DND-41 (cell line): Measurements from ENCODE around the gene OR2K2.

Experiments used
- ATAC-seq: fragments of 200-7000 bp; cut with Tn5 transposase; 3 replicates; pipeline ENCODE4 v1.9.1; 2021; ENCODE audit warnings: low read depth; ENCODE audit not compliant: insufficient read depth
- DNase-seq: peaks from one replicate; pipeline ENCODE4 v3.0.0-alpha.2; 2020
- H2AFZ ChIP-seq: 2 replicates; pipeline ENCODE4 v1.6.0; 2012; ENCODE audit warnings: low read depth, low read length
- H3K27ac ChIP-seq: 2 replicates; pipeline ENCODE4 v1.5.1; 2012; ENCODE audit warnings: low read length, inconsistent platforms
- H3K27me3 ChIP-seq: fragments of 200-600 bp; sonication (generic); 2 replicates; pipeline ENCODE4 v1.6.0; 2012; ENCODE audit warnings: low read length, mild to moderate bottlenecking, inconsistent platforms; ENCODE audit not compliant: insufficient read depth, poor library complexity
- H3K36me3 ChIP-seq: 2 replicates; pipeline ENCODE4 v1.5.1; 2012; ENCODE audit warnings: low read length, inconsistent platforms; ENCODE audit not compliant: insufficient read depth
- H3K4me1 ChIP-seq: 2 replicates; pipeline ENCODE4 v1.5.1; 2012; ENCODE audit warnings: mild to moderate bottlenecking, low read length; ENCODE audit not compliant: insufficient read depth
- H3K4me2 ChIP-seq: 2 replicates; pipeline ENCODE4 v1.6.0; 2012; ENCODE audit warnings: mild to moderate bottlenecking, moderate library complexity, low read length, inconsistent platforms; ENCODE audit not compliant: insufficient read depth
- H3K4me3 ChIP-seq, 2 experiments: fragments of 200-600 bp in 1 of 2; shearing (Covaris generic) in 1 of 2; 2 replicates each; pipeline ENCODE4 v1.5.1; 2012 to 2016; ENCODE audit warnings: inconsistent platforms in 2 of 2, low read length in 2 of 2, mild to moderate bottlenecking in 2 of 2, low read depth in 1 of 2, moderate library complexity in 1 of 2
- H3K79me2 ChIP-seq: 2 replicates; pipeline ENCODE4 v1.6.0; 2012; ENCODE audit warnings: low read length, inconsistent platforms; ENCODE audit not compliant: insufficient read depth
- H3K9ac ChIP-seq: 2 replicates; pipeline ENCODE4 v1.6.0; 2012; ENCODE audit warnings: low read depth, mild to moderate bottlenecking, inconsistent platforms, low read length, moderate library complexity
- H3K9me3 ChIP-seq: 2 replicates; pipeline ENCODE4 v1.5.1; 2012; ENCODE audit warnings: low read length, moderate library complexity, mild to moderate bottlenecking, inconsistent platforms; ENCODE audit not compliant: insufficient read depth, severe bottlenecking
- H4K20me1 ChIP-seq: 2 replicates; pipeline ENCODE4 v1.6.0; 2012; ENCODE audit warnings: low read length; ENCODE audit not compliant: insufficient read depth
- EZH2 ChIP-seq: IDR thresholded peaks from 3 replicates; pipeline ENCODE4 v1.6.1; 2012; ENCODE audit warnings: borderline replicate concordance, low read depth, mild to moderate bottlenecking, moderate library complexity, low read length, inconsistent platforms; ENCODE audit not compliant: severe bottlenecking
- TF ChIP-seq, protein P1 (sequence below): IDR thresholded peaks from 2 replicates; pipeline ENCODE4 v1.5.1; 2012; ENCODE audit warnings: borderline replicate concordance, low read length, moderate library complexity, mild to moderate bottlenecking; ENCODE audit not compliant: poor library complexity, severe bottlenecking; ENCODE audit errors: extremely low read depth

The OR2K2 gene

GRCh38 chr9:111356481-111357244 lies 26.6 kb upstream of the OR2K2 start:
- TF ChIP-seq, protein P1, sequence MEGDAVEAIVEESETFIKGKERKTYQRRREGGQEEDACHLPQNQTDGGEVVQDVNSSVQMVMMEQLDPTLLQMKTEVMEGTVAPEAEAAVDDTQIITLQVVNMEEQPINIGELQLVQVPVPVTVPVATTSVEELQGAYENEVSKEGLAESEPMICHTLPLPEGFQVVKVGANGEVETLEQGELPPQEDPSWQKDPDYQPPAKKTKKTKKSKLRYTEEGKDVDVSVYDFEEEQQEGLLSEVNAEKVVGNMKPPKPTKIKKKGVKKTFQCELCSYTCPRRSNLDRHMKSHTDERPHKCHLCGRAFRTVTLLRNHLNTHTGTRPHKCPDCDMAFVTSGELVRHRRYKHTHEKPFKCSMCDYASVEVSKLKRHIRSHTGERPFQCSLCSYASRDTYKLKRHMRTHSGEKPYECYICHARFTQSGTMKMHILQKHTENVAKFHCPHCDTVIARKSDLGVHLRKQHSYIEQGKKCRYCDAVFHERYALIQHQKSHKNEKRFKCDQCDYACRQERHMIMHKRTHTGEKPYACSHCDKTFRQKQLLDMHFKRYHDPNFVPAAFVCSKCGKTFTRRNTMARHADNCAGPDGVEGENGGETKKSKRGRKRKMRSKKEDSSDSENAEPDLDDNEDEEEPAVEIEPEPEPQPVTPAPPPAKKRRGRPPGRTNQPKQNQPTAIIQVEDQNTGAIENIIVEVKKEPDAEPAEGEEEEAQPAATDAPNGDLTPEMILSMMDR: no peak
- no peak for TF ChIP-seq EZH2
- no peak overlapping the region for H3K4me2 ChIP-seq
- no peak overlapping the region for H3K4me3 ChIP-seq

GRCh38 chr9:111352545-111352944 lies 22.5 kb upstream of the OR2K2 start:
- H3K9me3 ChIP-seq: no peaks in the 10 kb centered on the region
- H3K4me1 ChIP-seq: no peaks in the 10 kb centered on the region
- TF ChIP-seq, protein P1: no peak
- TF ChIP-seq EZH2: no peak
- H3K4me3 ChIP-seq: no peak overlapping the region
- ATAC-seq: no peak
- no peak for DNase-seq
- no peak overlapping the region for H3K4me2 ChIP-seq
- H3K27me3 ChIP-seq: no peaks in the 10 kb centered on the region
- H3K9ac ChIP-seq: no peak overlapping the region
- H4K20me1 ChIP-seq: no peaks in the 10 kb centered on the region
- H3K36me3 ChIP-seq: no peaks in the 10 kb centered on the region
- no peak overlapping the region for H2AFZ ChIP-seq
- H3K27ac ChIP-seq: no peak overlapping the region
- H3K79me2 ChIP-seq: no peaks in the 10 kb centered on the region

More at GRCh38 chr9:111356481-111357244, 26.6 kb upstream of the OR2K2 start:
- Histone ChIP-seq H3K79me2 (no peaks in the 10 kb centered on the region), H3K9me3 (no peaks in the 10 kb centered on the region), H3K9ac (no peak overlapping the region), H3K27me3 (no peaks in the 10 kb centered on the region), H3K27ac (no peak overlapping the region), H2AFZ (no peak overlapping the region), H3K4me1 (no peaks in the 10 kb centered on the region), H4K20me1 (no peaks in the 10 kb centered on the region), H3K36me3 (no peaks in the 10 kb centered on the region)
- ATAC-seq (no peak), DNase-seq (no peak)

- no peak for DNase-seq
- H3K4me2 ChIP-seq: no peak overlapping the region
- H2AFZ ChIP-seq: no peak overlapping the region
- no peaks in the 10 kb centered on the region for H3K79me2 ChIP-seq
- H3K9ac ChIP-seq: no peak overlapping the region
- H3K27me3 ChIP-seq: no peaks in the 10 kb centered on the region
- no peaks in the 10 kb centered on the region for H3K4me1 ChIP-seq
- TF ChIP-seq, protein P1: no peak
- TF ChIP-seq EZH2: no peak
- H3K27ac ChIP-seq: no peak overlapping the region
- no peak overlapping the region for H3K4me3 ChIP-seq
- H4K20me1 ChIP-seq: no peaks in the 10 kb centered on the region
- H3K36me3 ChIP-seq: no peaks in the 10 kb centered on the region
- no peaks in the 10 kb centered on the region for H3K9me3 ChIP-seq
- ATAC-seq: no peak
These were observed 20.5 kb upstream of the OR2K2 start for GRCh38 chr9:111350556-111350955.
